Caco-2 (cell line): ENCODE data around the gene NBDY. TPM values are rescaled to one million over a fixed set of nuclear protein-coding genes. Genes with fewer than 3 reads are reported as not detected.

Experiments used
- BruUV-seq: library from RNA; stranded (reverse); fragments of 400-500 nt; replicated peaks from 2 replicates; lab custom pipeline; 2021; lab: Mats Ljungman, UMichigan
- CTCF ChIA-PET: fragments of 300-600 bp; sonication (Branson Sonifier 250); formaldehyde crosslinking; loops from one replicate; lab custom pipeline; 2022; ENCODE audit warnings: antibody characterized with exemption; lab: Charles Lee
- POLR2A ChIA-PET: fragments of 300-600 bp; sonication (Branson Sonifier 250); formaldehyde crosslinking; loops from one replicate; lab custom pipeline; 2022; ENCODE audit warnings: antibody characterized with exemption; lab: Charles Lee
- DNase-seq, 2 experiments: peaks; one replicate each; pipeline versions ENCODE4 v3.0.0 to v3.0.0-alpha.2; 2020 to 2022
- H3K27me3 ChIP-seq: replicated peaks from 2 replicates; pipeline ENCODE4 v1.6.0; 2011; ENCODE audit warnings: low read length; ENCODE audit not compliant: control insufficient read depth, insufficient read depth
- H3K36me3 ChIP-seq: 2 replicates; pipeline ENCODE4 v1.5.1; 2011; ENCODE audit warnings: low read length; ENCODE audit not compliant: control insufficient read depth, insufficient read depth
- H3K4me1 ChIP-seq: fragments of 250-450 bp; sonication (Bioruptor Pico); 2 replicates; pipeline ENCODE4 v1.5.1; 2020; ENCODE audit warnings: mild to moderate bottlenecking
- H3K4me3 ChIP-seq: 2 replicates; pipeline ENCODE4 v1.5.1; 2011; ENCODE audit warnings: low read depth, mild to moderate bottlenecking, control low read depth, low read length
- H3K9me3 ChIP-seq: fragments of 250-450 bp; sonication (Bioruptor Pico); 2 replicates; pipeline ENCODE4 v1.5.1; 2020; ENCODE audit warnings: mild to moderate bottlenecking, moderate library complexity
- H3K27ac Mint-ChIP-seq: one replicate; pipeline ENCODE4 v1.8.0; 2022; ENCODE audit warnings: mixed read lengths; ENCODE audit not compliant: unreplicated experiment
- H3K27me3 Mint-ChIP-seq: one replicate; pipeline ENCODE4 v1.8.0; 2022; ENCODE audit warnings: mixed read lengths; ENCODE audit not compliant: insufficient read depth, unreplicated experiment
- H3K36me3 Mint-ChIP-seq: one replicate; pipeline ENCODE4 v1.8.0; 2022; ENCODE audit warnings: mild to moderate bottlenecking, mixed read lengths; ENCODE audit not compliant: insufficient read depth, unreplicated experiment
- H3K4me1 Mint-ChIP-seq: one replicate; pipeline ENCODE4 v1.8.0; 2022; ENCODE audit warnings: low read depth, mixed read lengths; ENCODE audit not compliant: unreplicated experiment
- H3K4me3 Mint-ChIP-seq: one replicate; pipeline ENCODE4 v1.8.0; 2022; ENCODE audit warnings: mild to moderate bottlenecking, moderate library complexity, mixed read lengths; ENCODE audit not compliant: unreplicated experiment
- H3K9me3 Mint-ChIP-seq: one replicate; pipeline ENCODE4 v1.8.0; 2022; ENCODE audit warnings: mixed read lengths; ENCODE audit not compliant: unreplicated experiment
- CTCF ChIP-seq, 2 experiments: fragments of 200-600 bp in 1 of 2; IDR thresholded peaks; 1 replicate in 1 of 2; 2 replicates in 1 of 2; pipeline versions ENCODE4 v1.5.1 to v1.8.0; 2011 to 2022; ENCODE audit warnings: antibody characterized with exemption in 1 of 2, control low read depth in 1 of 2, inconsistent platforms in 1 of 2, low read depth in 1 of 2, low read length in 1 of 2, mild to moderate bottlenecking in 1 of 2, moderate library complexity in 1 of 2; ENCODE audit not compliant: insufficient read depth in 1 of 2, severe bottlenecking in 1 of 2, unreplicated experiment in 1 of 2
- intact Hi-C: fragments of 100-400 bp; cut with micrococcal nuclease; formaldehyde crosslinking; loops from one replicate; pipeline ENCODE4 v1.10.0; 2022; ENCODE audit not compliant: unreplicated experiment
- total RNA-seq: library from RNA; stranded (reverse); gene quantifications from 2 replicates; pipeline ENCODE4 v1.2.3, GENCODE V29; 2022

The NBDY gene
- total RNA-seq, 1 experiment from 2014 or later: 29.4 TPM

- CTCF ChIA-PET: no interaction called here
- no peaks in the 10 kb centered on the region for H3K36me3 ChIP-seq
- Mint-ChIP-seq H3K36me3 (peaks cover 6% of the 10 kb centered on the region), H3K27me3 (no peaks in the 10 kb centered on the region), H3K27ac (no peak overlapping the region), H3K4me1 (no peaks in the 10 kb centered on the region), H3K4me3 (no peak overlapping the region), H3K9me3 (no peaks in the 10 kb centered on the region)
- H3K4me3 ChIP-seq: no peak overlapping the region
- no TSS peak for BruUV-seq
- TF ChIP-seq CTCF (IDR thresholded peaks at IDR 0.05; ENCODE audit: insufficient read depth in 1 of 2, low read depth in 1 of 2, low read length in 1 of 2, severe bottlenecking in 1 of 2, unreplicated experiment in 1 of 2): no peak
- no peak for DNase-seq
- H3K9me3 ChIP-seq: no peaks in the 10 kb centered on the region
- no peaks in the 10 kb centered on the region for H3K4me1 ChIP-seq
- no peaks in the 10 kb centered on the region for H3K27me3 ChIP-seq
- intact Hi-C loops: no loop called here
- POLR2A ChIA-PET: no interaction called here
Observed at GRCh38 chrX:56783996-56784620, 55.1 kb downstream of the NBDY start.

GRCh38 chrX:56784666-56785065, 55.6 kb downstream of the NBDY start:
- Mint-ChIP-seq H3K27ac (no peak overlapping the region), H3K36me3 (peaks cover 6% of the 10 kb centered on the region), H3K4me1 (no peaks in the 10 kb centered on the region), H3K27me3 (no peaks in the 10 kb centered on the region), H3K9me3 (no peaks in the 10 kb centered on the region), H3K4me3 (no peak overlapping the region)
- Histone ChIP-seq H3K4me1 (no peaks in the 10 kb centered on the region), H3K27me3 (no peaks in the 10 kb centered on the region), H3K36me3 (no peaks in the 10 kb centered on the region), H3K4me3 (no peak overlapping the region), H3K9me3 (no peaks in the 10 kb centered on the region)
- CTCF ChIA-PET: no interaction called here
- no peak for TF ChIP-seq CTCF (IDR thresholded peaks at IDR 0.05; ENCODE audit: insufficient read depth in 1 of 2, low read depth in 1 of 2, low read length in 1 of 2, severe bottlenecking in 1 of 2, unreplicated experiment in 1 of 2)
- POLR2A ChIA-PET: no interaction called here
- DNase-seq: no peak
- BruUV-seq: no TSS peak
- intact Hi-C loops: no loop called here

GRCh38 chrX:56785442-56785841, 56.4 kb downstream of the NBDY start:
- Mint-ChIP-seq H3K9me3 (no peaks in the 10 kb centered on the region), H3K27ac (no peak overlapping the region), H3K4me3 (no peak overlapping the region), H3K27me3 (no peaks in the 10 kb centered on the region), H3K36me3 (peaks cover 6% of the 10 kb centered on the region), H3K4me1 (no peaks in the 10 kb centered on the region)
- intact Hi-C loops: no loop called here
- CTCF ChIA-PET: no interaction called here
- no peak for TF ChIP-seq CTCF (IDR thresholded peaks at IDR 0.05; ENCODE audit: insufficient read depth in 1 of 2, low read depth in 1 of 2, low read length in 1 of 2, severe bottlenecking in 1 of 2, unreplicated experiment in 1 of 2)
- Histone ChIP-seq H3K9me3 (no peaks in the 10 kb centered on the region), H3K4me3 (no peak overlapping the region), H3K27me3 (no peaks in the 10 kb centered on the region), H3K4me1 (no peaks in the 10 kb centered on the region), H3K36me3 (no peaks in the 10 kb centered on the region)
- no TSS peak for BruUV-seq
- no peak for DNase-seq
- POLR2A ChIA-PET: no interaction called here
